Activated naive CD8-positive, alpha-beta T cell treated with anti-CD3 and anti-CD28 coated beads for 36 hours (primary cell): ENCODE results near the gene AP4S1. TPM values are rescaled to one million over a fixed set of nuclear protein-coding genes. Genes with fewer than 3 reads are reported as not detected.
A peak's percentile ranks its signal among the peaks of the same experiment; 100 is the strongest.
"Not testable (repeated sequence)": the region's sequence is repeated elsewhere in the genome, so short reads cannot be mapped to it uniquely, and the experiment has no call there.

Source experiments
- DNase-seq: peaks from one replicate; pipeline ENCODE4 v3.0.0; 2021
- H3K27ac Mint-ChIP-seq: one replicate; pipeline ENCODE4 v1.8.0; 2022; ENCODE audit warnings: mild to moderate bottlenecking, moderate library complexity, mixed read lengths
- H3K27me3 Mint-ChIP-seq: one replicate; pipeline ENCODE4 v1.8.0; 2022; ENCODE audit warnings: mild to moderate bottlenecking, mixed read lengths
- H3K36me3 Mint-ChIP-seq: one replicate; pipeline ENCODE4 v1.8.0; 2021; ENCODE audit warnings: mild to moderate bottlenecking, mixed read lengths
- H3K4me1 Mint-ChIP-seq: one replicate; pipeline ENCODE4 v1.8.0; 2021; ENCODE audit warnings: mixed read lengths
- H3K4me3 Mint-ChIP-seq: one replicate; pipeline ENCODE4 v1.8.0; 2022; ENCODE audit warnings: mild to moderate bottlenecking, moderate library complexity, mixed read lengths
- H3K9me3 Mint-ChIP-seq: one replicate; pipeline ENCODE4 v1.8.0; 2022; ENCODE audit warnings: mixed read lengths
- total RNA-seq, 2 experiments: library from RNA; stranded (reverse); gene quantifications; one replicate each; pipeline ENCODE4 v1.2.3, GENCODE V29; 2021

AP4S1 gene
- total RNA-seq, 2 experiments from 2014 or later, result 7.3 to 8.8 TPM

GRCh38 chr14:31080056-31080455 is 54.6 kb downstream of the AP4S1 start:
- H3K36me3 Mint-ChIP-seq, result peaks cover 6% of the 10 kb centered on the region
- no peak overlapping the region for H3K27ac Mint-ChIP-seq
- no peaks in the 10 kb centered on the region for H3K4me1 Mint-ChIP-seq
- H3K27me3 Mint-ChIP-seq, result no peaks in the 10 kb centered on the region
- H3K9me3 Mint-ChIP-seq, result peaks cover 3% of the 10 kb centered on the region
- H3K4me3 Mint-ChIP-seq, result no peak overlapping the region
- no peak for DNase-seq

GRCh38 chr14:31080484-31080883 is 55.0 kb downstream of the AP4S1 start:
- no peaks in the 10 kb centered on the region for H3K9me3 Mint-ChIP-seq
- DNase-seq, result no peak
- H3K36me3 Mint-ChIP-seq, result peaks cover 1% of the 10 kb centered on the region
- H3K27ac Mint-ChIP-seq, result no peak overlapping the region
- H3K4me3 Mint-ChIP-seq, result no peak overlapping the region
- H3K27me3 Mint-ChIP-seq, result no peaks in the 10 kb centered on the region
- no peaks in the 10 kb centered on the region for H3K4me1 Mint-ChIP-seq

GRCh38 chr14:31083781-31084180 is 58.3 kb downstream of the AP4S1 start:
- no peak overlapping the region for H3K27ac Mint-ChIP-seq
- H3K4me3 Mint-ChIP-seq, result no peak overlapping the region
- H3K9me3 Mint-ChIP-seq, result no peaks in the 10 kb centered on the region

GRCh38 chr14:31084385-31084784 is 58.9 kb downstream of the AP4S1 start:
- no peaks in the 10 kb centered on the region for H3K4me1 Mint-ChIP-seq
- DNase-seq, result no peak
- no peak overlapping the region for H3K4me3 Mint-ChIP-seq
- H3K27me3 Mint-ChIP-seq, result no peaks in the 10 kb centered on the region
- H3K27ac Mint-ChIP-seq, result no peak overlapping the region
- no peaks in the 10 kb centered on the region for H3K9me3 Mint-ChIP-seq
- H3K36me3 Mint-ChIP-seq, result no peaks in the 10 kb centered on the region

More at GRCh38 chr14:31083781-31084180, 58.3 kb downstream of the AP4S1 start:
- no peaks in the 10 kb centered on the region for H3K36me3 Mint-ChIP-seq
- H3K27me3 Mint-ChIP-seq, result no peaks in the 10 kb centered on the region
- H3K4me1 Mint-ChIP-seq, result no peaks in the 10 kb centered on the region
- DNase-seq, result no peak

- Mint-ChIP-seq H3K27me3 (no peaks in the 10 kb centered on the region), H3K4me3 (no peak overlapping the region), H3K9me3 (no peaks in the 10 kb centered on the region), H3K4me1 (no peaks in the 10 kb centered on the region), H3K36me3 (no peaks in the 10 kb centered on the region), H3K27ac (no peak overlapping the region)
- DNase-seq, result no peak
Observed at GRCh38 chr14:31085027-31085426, 59.6 kb downstream of the AP4S1 start.

GRCh38 chr14:31086466-31086865 is 61.0 kb downstream of the AP4S1 start:
- H3K27ac Mint-ChIP-seq, H3K9me3 Mint-ChIP-seq, H3K36me3 Mint-ChIP-seq, H3K27me3 Mint-ChIP-seq, DNase-seq, H3K4me1 Mint-ChIP-seq, H3K4me3 Mint-ChIP-seq: not testable (repeated sequence)

- H3K4me1 Mint-ChIP-seq, result no peaks in the 10 kb centered on the region
- H3K4me3 Mint-ChIP-seq, result no peak overlapping the region
- no peak for DNase-seq
- H3K36me3 Mint-ChIP-seq, result no peaks in the 10 kb centered on the region
- no peak overlapping the region for H3K27ac Mint-ChIP-seq
- H3K9me3 Mint-ChIP-seq, result no peaks in the 10 kb centered on the region
- no peaks in the 10 kb centered on the region for H3K27me3 Mint-ChIP-seq
Observed at GRCh38 chr14:31090883-31091764, 65.7 kb downstream of the AP4S1 start.

- Mint-ChIP-seq H3K9me3 (no peaks in the 10 kb centered on the region), H3K4me1 (no peaks in the 10 kb centered on the region), H3K27ac (no peak overlapping the region), H3K36me3 (no peaks in the 10 kb centered on the region), H3K4me3 (no peak overlapping the region), H3K27me3 (no peaks in the 10 kb centered on the region)
- DNase-seq, result no peak
Observed at GRCh38 chr14:31092160-31092708, 66.8 kb downstream of the AP4S1 start.

GRCh38 chr14:31093884-31094839 is 68.7 kb downstream of the AP4S1 start:
- not testable (repeated sequence) for H3K27ac Mint-ChIP-seq, H3K4me3 Mint-ChIP-seq, DNase-seq, H3K9me3 Mint-ChIP-seq, H3K36me3 Mint-ChIP-seq, H3K4me1 Mint-ChIP-seq, H3K27me3 Mint-ChIP-seq

- not testable (repeated sequence) for H3K27ac Mint-ChIP-seq
Observed at GRCh38 chr14:31095817-31096216, 70.4 kb downstream of the AP4S1 start.

GRCh38 chr14:31096255-31096654 is 70.8 kb downstream of the AP4S1 start:
- Mint-ChIP-seq H3K36me3 (peaks cover 5% of the 10 kb centered on the region), H3K27ac (peak overlapping the region; percentile 50), H3K9me3 (no peaks in the 10 kb centered on the region), H3K4me1 (no peaks in the 10 kb centered on the region), H3K27me3 (no peaks in the 10 kb centered on the region), H3K4me3 (no peak overlapping the region)
- no peak for DNase-seq

More at GRCh38 chr14:31095817-31096216, 70.4 kb downstream of the AP4S1 start:
- not testable (repeated sequence) for H3K4me1 Mint-ChIP-seq, H3K9me3 Mint-ChIP-seq, H3K4me3 Mint-ChIP-seq, DNase-seq, H3K36me3 Mint-ChIP-seq, H3K27me3 Mint-ChIP-seq

GRCh38 chr14:31097081-31097480 is 71.6 kb downstream of the AP4S1 start:
- Mint-ChIP-seq H3K27me3 (no peaks in the 10 kb centered on the region), H3K9me3 (no peaks in the 10 kb centered on the region), H3K36me3 (peaks cover 12% of the 10 kb centered on the region), H3K27ac (no peak overlapping the region), H3K4me3 (no peak overlapping the region), H3K4me1 (no peaks in the 10 kb centered on the region)
- DNase-seq, result no peak

- peaks cover 5% of the 10 kb centered on the region for H3K9me3 Mint-ChIP-seq
- peaks cover 47% of the 10 kb centered on the region for H3K36me3 Mint-ChIP-seq
- H3K4me1 Mint-ChIP-seq, result peaks cover 4% of the 10 kb centered on the region
- H3K4me3 Mint-ChIP-seq, result no peak overlapping the region
- no peaks in the 10 kb centered on the region for H3K27me3 Mint-ChIP-seq
- no peak overlapping the region for H3K27ac Mint-ChIP-seq
- no peak for DNase-seq
Observed at GRCh38 chr14:31106768-31107167, 81.3 kb downstream of the AP4S1 start.

GRCh38 chr14:31109257-31109656 is 83.8 kb downstream of the AP4S1 start:
- no peak for DNase-seq
- Mint-ChIP-seq H3K4me3 (no peak overlapping the region), H3K4me1 (peaks cover 4% of the 10 kb centered on the region), H3K27me3 (no peaks in the 10 kb centered on the region), H3K9me3 (no peaks in the 10 kb centered on the region), H3K36me3 (peaks cover 28% of the 10 kb centered on the region), H3K27ac (no peak overlapping the region)

- Mint-ChIP-seq H3K9me3 (no peaks in the 10 kb centered on the region), H3K4me1 (peaks cover 4% of the 10 kb centered on the region), H3K27ac (no peak overlapping the region), H3K4me3 (no peak overlapping the region), H3K27me3 (no peaks in the 10 kb centered on the region), H3K36me3 (peaks cover 17% of the 10 kb centered on the region)
- no peak for DNase-seq
Observed at GRCh38 chr14:31110872-31111271, 85.4 kb downstream of the AP4S1 start.
